Kidney epithelial cell (primary cell): ENCODE measurements around the gene ST6GALNAC3. TPM values are rescaled to one million over a fixed set of nuclear protein-coding genes. Genes with fewer than 3 reads are reported as not detected.
"Not testable (repeated sequence)": the region's sequence is repeated elsewhere in the genome, so short reads cannot be mapped to it uniquely, and the experiment has no call there.

Experiments used
- DNase-seq: peaks from one replicate; pipeline ENCODE4 v3.0.0-alpha.2; 2010; ENCODE audit warnings: low read depth
- H3K27me3 ChIP-seq: 2 replicates; pipeline ENCODE4 v1.6.0; 2011; ENCODE audit warnings: low read length; ENCODE audit not compliant: control insufficient read depth, insufficient read depth
- H3K36me3 ChIP-seq: 2 replicates; pipeline ENCODE4 v1.5.1; 2011; ENCODE audit warnings: low read length; ENCODE audit not compliant: control insufficient read depth, insufficient read depth
- H3K4me3 ChIP-seq: 2 replicates; pipeline ENCODE4 v1.5.1; 2011; ENCODE audit warnings: low read depth, mild to moderate bottlenecking, control low read depth, low read length
- CTCF ChIP-seq: IDR thresholded peaks from 2 replicates; pipeline ENCODE4 v1.5.1; 2011; ENCODE audit warnings: mild to moderate bottlenecking, moderate library complexity, low read length, control low read depth, inconsistent platforms; ENCODE audit not compliant: insufficient read depth, poor library complexity, severe bottlenecking
- total RNA-seq: library from RNA; depleted of rRNA; stranded (reverse); fragments of >200 nt; gene quantifications from 2 replicates; pipeline ENCODE4 v1.2.3, GENCODE V29; 2015

The ST6GALNAC3 gene
- total RNA-seq, 1 donor from 2014 or later, result 4.1 TPM

DNA sequence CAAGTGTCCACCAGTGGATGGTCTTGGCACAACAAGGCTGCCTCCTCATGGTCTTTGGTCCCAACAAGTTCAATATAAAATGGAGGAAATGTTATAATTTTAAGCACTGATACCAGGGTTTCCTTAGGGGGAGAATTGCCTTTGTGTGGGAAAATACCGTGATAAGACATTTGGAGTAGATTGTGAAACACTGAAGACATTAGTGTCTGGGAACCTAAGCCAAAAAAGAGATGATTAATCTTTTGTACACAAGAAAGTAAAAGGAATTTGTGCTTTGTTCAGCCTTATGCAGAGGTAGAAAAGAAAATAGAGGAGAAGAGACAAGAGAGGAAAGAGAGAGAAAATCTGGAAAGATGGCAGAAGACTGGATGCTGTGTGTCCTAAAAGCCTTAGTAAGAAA, 36.1 kb downstream of the ST6GALNAC3 start:
- no peak for DNase-seq
- H3K4me3 ChIP-seq, result no peak overlapping the region
- TF ChIP-seq CTCF, result no peak
- no peaks in the 10 kb centered on the region for H3K27me3 ChIP-seq
- no peaks in the 10 kb centered on the region for H3K36me3 ChIP-seq

DNA sequence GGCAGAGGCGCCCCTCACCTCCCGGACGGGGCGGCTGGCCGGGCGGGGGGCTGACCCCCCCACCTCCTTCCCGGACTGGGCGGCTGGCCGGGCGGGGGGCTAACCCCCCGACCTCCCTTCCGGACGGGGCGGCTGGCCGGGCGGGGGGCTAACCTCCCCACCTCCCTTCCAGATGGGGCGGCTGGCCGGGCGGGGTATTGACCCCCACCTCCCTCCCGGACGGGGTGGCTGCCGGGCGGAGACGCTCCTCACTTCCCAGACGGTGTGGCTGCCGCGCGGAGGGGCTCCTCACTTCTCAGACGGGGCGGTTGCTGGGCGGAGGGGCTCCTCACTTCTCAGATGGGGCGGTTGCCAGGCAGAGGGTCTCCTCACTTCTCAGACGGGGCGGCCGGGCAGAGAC, 37.8 kb downstream of the ST6GALNAC3 start:
- H3K4me3 ChIP-seq, H3K36me3 ChIP-seq, DNase-seq, H3K27me3 ChIP-seq: not testable (repeated sequence)

DNA sequence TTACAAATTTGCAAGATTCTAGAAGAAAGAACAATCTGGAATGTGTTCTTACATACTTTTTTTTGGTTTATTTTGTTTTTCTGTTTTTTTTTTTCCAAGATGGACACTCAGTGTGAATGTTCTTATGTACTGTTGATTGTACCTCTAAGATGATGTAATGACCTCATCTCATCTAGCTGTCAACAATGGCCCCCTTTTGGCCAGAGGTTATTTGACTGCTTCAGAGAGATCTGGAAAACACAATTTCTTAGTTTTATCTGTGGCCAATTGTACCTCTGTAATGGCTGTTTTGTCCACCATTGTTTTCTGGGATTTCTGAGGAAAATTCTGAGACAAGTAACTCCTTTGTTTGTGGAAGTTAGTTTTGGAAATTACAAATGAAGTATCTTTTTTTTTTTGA, 38.9 kb downstream of the ST6GALNAC3 start:
- Histone ChIP-seq H3K27me3 (no peaks in the 10 kb centered on the region), H3K36me3 (no peaks in the 10 kb centered on the region), H3K4me3 (no peak overlapping the region)
- no peak for TF ChIP-seq CTCF
- DNase-seq, result no peak

GRCh38 chr1:76115171-76115570, 40.6 kb downstream of the ST6GALNAC3 start:
- no peaks in the 10 kb centered on the region for H3K27me3 ChIP-seq
- H3K36me3 ChIP-seq, result no peaks in the 10 kb centered on the region
- TF ChIP-seq CTCF, result no peak
- DNase-seq, result no peak
- H3K4me3 ChIP-seq, result no peak overlapping the region

DNA sequence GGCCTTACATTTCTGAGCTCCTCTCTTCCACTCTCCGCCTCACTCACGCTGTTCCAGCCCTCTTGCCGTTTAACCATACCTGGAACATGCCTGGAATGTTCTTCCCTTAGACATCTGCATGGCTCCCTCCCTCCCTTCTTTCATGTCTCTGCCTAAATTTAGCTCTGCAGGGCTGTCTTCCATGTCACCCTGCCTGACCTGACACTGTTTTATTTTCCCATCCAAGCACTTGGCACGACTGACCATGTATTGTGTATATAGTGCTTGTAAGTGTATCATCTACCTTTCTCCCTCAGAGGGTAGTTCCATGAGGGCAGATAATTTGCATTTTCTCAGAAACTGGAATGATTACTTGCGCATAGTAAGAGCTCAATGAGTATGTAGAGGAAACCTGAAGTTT, 47.3 kb downstream of the ST6GALNAC3 start:
- Histone ChIP-seq H3K27me3 (no peaks in the 10 kb centered on the region), H3K36me3 (no peaks in the 10 kb centered on the region), H3K4me3 (no peak overlapping the region)
- no peak for TF ChIP-seq CTCF
- no peak for DNase-seq

DNA sequence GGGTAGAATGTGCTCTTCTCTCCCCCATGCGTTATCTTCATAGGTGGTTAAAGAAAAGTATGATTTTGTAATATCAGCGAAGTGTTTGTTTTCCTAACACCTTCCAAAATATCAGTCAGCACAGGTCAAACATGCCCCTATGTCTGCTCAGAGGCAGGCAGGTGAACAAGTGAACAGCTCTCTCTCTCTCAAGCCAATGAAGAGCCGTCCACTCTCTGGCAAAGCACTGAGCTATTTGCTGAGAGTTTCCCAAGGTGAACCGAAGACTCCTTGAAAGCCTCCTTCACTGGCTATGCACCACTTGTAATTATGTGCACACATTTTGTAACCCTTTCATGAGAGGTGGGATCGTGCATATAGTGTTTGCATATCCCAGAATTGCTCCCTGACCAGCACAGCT, 47.7 kb downstream of the ST6GALNAC3 start:
- no peak for DNase-seq
- no peaks in the 10 kb centered on the region for H3K27me3 ChIP-seq
- no peak overlapping the region for H3K4me3 ChIP-seq
- no peaks in the 10 kb centered on the region for H3K36me3 ChIP-seq
- TF ChIP-seq CTCF, result no peak

GRCh38 chr1:76123411-76124064, 49.0 kb downstream of the ST6GALNAC3 start:
- H3K36me3 ChIP-seq, H3K4me3 ChIP-seq, DNase-seq, H3K27me3 ChIP-seq: not testable (repeated sequence)
